Fibroblast of lung (primary cell): Measurements from ENCODE around the gene LSM14B.

ENCODE experiments used
- EZH2 ChIP-seq: IDR thresholded peaks from 2 replicates; pipeline ENCODE4 v1.5.1; 2012; ENCODE audit warnings: low read length, control low read depth, mild to moderate bottlenecking; ENCODE audit errors: missing control alignments
- TF ChIP-seq, protein P1 (sequence below), 2 donors: IDR thresholded peaks in 1 of 2; conservative IDR thresholded peaks in 1 of 2; 1 replicate in 1 of 2; 2 replicates in 1 of 2; pipeline ENCODE4 v1.5.1; 2011 to 2012; ENCODE audit warnings: low read length in 2 of 2, control low read depth in 1 of 2, inconsistent platforms in 1 of 2, low read depth in 1 of 2, mild to moderate bottlenecking in 1 of 2

DNA sequence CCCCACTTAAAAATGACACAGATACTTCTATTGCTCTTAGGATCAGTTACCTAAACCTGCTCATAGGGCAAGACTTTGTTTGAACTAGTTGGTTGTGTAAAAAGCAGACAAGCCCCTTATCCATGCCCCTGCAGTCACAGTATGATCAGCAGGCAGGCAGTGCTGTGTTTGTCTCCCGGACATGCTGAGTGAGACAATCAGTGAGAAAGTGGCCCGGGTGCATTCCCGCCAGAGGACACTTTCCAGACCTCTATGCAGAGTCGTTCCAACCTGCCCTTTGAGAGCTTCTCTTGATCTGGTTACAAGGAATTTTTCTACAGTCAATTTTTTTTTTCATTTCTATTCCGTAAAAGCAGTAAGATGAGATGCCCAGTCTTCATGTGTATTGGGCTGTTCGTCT, 6.2 kb downstream of the LSM14B start:
- TF ChIP-seq, protein P1, sequence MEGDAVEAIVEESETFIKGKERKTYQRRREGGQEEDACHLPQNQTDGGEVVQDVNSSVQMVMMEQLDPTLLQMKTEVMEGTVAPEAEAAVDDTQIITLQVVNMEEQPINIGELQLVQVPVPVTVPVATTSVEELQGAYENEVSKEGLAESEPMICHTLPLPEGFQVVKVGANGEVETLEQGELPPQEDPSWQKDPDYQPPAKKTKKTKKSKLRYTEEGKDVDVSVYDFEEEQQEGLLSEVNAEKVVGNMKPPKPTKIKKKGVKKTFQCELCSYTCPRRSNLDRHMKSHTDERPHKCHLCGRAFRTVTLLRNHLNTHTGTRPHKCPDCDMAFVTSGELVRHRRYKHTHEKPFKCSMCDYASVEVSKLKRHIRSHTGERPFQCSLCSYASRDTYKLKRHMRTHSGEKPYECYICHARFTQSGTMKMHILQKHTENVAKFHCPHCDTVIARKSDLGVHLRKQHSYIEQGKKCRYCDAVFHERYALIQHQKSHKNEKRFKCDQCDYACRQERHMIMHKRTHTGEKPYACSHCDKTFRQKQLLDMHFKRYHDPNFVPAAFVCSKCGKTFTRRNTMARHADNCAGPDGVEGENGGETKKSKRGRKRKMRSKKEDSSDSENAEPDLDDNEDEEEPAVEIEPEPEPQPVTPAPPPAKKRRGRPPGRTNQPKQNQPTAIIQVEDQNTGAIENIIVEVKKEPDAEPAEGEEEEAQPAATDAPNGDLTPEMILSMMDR (conservative IDR thresholded peaks at IDR 0.05 in 1 of 2, IDR thresholded peaks at IDR 0.05 in 1 of 2; ENCODE audit: low read depth in 1 of 2, low read length in 2 of 2) = no peak
- no peak for TF ChIP-seq EZH2
